ENCODE data around the gene ZNF483.
"Not testable (repeated sequence)": the region's sequence is repeated elsewhere in the genome, so short reads cannot be mapped to it uniquely, and the experiment has no call there.

ZNF483 gene

GRCh38 chr9:111613436-111614040 is 88.6 kb downstream of the ZNF483 start:
- no peak for DNase-seq

DNA sequence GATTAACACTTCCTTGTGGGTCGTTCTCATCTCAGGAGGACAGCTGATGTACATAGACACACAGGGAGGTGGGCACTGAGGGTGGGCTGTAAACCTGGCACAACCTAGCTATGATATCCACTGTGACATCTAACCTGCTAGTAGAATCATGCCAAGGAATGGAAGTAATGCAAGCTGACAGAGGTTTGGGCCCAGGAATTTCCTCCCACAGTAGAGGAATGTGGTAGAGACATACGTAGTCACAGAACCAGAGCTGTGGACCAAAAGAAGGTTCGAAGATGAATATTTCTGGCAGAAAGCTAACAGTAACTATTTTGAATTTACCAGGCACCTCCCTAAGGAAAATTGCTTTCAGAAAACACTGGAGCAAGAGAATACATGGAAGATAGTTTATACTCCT is 90.9 kb downstream of the ZNF483 start:
- no peak for DNase-seq

DNA sequence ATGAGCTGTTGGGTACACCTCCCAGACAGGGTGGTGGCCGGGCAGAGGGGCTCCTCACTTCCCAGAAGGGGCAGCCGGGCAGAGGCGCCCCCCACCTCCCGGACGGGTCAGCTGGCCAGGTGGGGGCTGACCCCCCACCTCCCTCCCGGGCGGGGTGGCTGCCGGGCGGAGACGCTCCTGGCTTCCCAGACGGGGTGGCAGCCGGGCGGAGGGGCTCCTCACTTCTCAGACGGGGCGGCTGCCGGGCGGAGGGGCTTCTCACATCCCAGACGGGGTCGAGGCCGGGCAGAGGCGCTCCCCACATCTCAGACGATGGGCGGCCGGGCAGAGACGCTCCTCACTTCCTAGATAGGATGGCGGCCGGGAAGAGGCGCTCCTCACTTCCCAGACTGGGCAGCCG is 92.4 kb downstream of the ZNF483 start:
- not testable (repeated sequence) for DNase-seq

- DNase-seq = peak; percentile 53
Observed at GRCh38 chr9:111621895-111622480, 97.0 kb downstream of the ZNF483 start.

DNA sequence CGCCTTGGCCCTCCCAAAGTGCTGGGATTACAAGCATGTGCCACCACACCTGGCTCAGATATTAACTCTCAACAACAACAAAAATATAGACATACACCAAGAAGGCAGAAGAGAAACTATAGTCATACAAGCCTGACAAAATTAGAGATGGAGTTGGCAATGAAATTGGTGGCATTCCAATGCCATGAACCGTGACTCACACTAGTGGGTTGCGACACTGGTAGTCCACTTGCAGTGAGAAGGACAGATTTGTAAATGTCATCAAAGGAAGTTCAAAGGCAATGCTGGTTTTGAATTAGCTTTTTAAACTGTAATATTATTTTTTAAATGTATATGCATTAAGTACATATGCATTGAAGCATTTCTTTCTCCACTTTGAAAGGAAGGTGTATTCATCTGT is 97.6 kb downstream of the ZNF483 start:
- no peak for DNase-seq
